Airway epithelial cell (primary cell): ENCODE measurements around the gene PMEPA1. TPM values are rescaled to one million over a fixed set of nuclear protein-coding genes. Genes with fewer than 3 reads are reported as not detected.

Experiments
- total RNA-seq: library from RNA; depleted of rRNA; stranded (reverse); fragments of >200 nt; gene quantifications from 2 replicates; pipeline ENCODE4 v1.2.3, GENCODE V29; 2015

The PMEPA1 gene
- 28.1 and 52.5 TPM in 2 replicates for total RNA-seq

DNA sequence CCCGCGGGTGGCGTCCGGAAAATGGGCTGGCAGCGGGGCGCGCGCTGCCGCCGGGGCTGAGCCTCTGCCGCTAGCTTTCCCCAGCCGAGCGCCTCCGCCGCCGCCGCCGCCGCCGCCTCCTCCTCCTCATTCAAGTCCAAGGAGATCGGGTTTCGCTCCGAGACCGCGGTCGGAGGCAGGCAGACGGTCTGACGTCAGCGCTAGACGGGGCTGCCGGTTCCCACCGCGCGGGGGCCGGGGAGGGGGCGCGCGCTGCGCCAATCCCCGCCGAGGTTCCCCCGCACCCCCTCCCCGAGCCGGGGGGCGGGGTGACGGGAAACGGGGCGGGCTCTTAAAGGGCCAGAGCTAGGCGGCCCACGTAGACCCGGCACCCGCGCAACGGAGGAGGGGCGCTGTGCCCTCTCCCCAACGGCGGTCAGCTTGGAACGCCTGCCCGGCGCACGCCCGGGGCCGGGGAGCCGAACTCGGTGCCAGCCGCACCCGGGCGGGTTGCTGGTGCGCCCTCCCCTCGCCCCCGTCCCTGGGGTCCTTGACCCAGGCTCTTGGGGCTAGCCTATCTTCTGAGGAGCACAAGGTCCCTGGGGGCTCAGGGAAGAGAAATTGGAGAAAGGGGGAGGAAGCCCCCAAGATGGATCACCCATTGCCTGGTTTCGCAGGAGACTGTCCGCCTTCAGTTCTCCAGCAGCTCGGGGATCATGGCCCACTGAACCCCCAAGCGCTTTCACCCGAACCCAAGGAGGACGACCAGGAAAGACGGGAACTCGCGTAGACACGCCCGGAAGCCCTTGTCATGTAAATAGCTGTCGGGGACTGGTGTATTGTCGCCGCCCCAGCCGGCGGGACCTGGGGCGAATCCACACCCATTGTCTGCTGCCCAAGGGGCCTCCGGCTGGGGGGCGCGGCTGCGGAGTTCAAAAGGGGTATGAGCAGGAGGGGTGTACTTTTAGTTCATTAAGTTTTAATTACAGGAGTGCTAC lies at the start of gene PMEPA1:
Gene PMEPA1, minus strand, starts transcription at position 193 of the 977 bp plus-strand sequence. CDS start 433 bp downstream, outside the sequence.

GRCh38 chr20:57620274-57620990 lies 89.4 kb downstream of the PMEPA1 start, which contains the start of gene ZBP1:
Gene ZBP1, minus strand, starts transcription at chr20:57620426. Its CDS starts 131 bp downstream, at chr20:57620295.

Other genes with a start within 250 kb of the PMEPA1 start
- not detected in 2 replicates for gene CTCFL, start 184.9 kb downstream of the PMEPA1 start, total RNA-seq
- gene PCK1, start 148.9 kb downstream of the PMEPA1 start, total RNA-seq, result not detected in 2 replicates
- not detected in 2 replicates for gene ZBP1, start 89.6 kb downstream of the PMEPA1 start, total RNA-seq